ENCODE data around the gene KRT80.

KRT80 gene

DNA sequence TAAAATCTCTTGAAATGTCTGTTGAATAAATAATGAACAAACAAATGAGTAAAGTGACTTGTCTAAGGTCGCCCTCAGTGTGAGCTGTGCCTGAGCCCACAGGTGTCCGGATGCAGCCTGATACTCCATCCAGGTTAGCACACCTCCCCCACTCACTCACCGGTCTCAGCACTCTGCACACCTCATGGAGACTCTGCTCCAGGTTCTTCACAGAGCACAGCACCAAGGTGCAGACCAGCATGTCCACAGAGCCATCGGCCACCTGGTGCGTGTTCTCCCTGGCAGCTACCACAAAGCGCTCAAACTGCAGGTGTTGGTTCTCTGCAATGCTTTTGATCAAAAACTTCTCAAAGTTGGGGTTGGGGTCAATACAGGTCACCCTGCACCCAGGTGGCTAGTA, 37.1 kb upstream of the KRT80 start:
- no peak for DNase-seq (ENCODE audit: low read depth, low spot score)

DNA sequence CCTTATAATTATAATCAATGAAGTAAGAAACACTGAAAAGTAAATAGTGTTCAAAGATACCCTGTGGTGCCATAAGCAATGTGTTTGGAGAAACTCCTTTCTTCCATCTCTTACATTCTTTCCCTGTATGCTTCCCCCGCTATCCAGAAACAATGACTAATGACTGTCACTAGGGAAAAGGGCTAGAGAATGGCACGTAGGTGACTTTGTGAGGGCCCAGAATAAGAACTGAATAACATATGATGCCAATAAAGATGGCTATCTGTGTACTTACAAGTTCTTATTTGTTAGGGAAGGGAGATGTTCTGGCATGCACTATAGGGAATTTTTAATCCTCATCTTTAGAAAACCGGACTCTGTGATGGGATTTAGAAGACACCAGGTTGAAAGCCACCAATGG, 36.6 kb upstream of the KRT80 start:
- no peak for DNase-seq (ENCODE audit: low read depth, low spot score)

DNA sequence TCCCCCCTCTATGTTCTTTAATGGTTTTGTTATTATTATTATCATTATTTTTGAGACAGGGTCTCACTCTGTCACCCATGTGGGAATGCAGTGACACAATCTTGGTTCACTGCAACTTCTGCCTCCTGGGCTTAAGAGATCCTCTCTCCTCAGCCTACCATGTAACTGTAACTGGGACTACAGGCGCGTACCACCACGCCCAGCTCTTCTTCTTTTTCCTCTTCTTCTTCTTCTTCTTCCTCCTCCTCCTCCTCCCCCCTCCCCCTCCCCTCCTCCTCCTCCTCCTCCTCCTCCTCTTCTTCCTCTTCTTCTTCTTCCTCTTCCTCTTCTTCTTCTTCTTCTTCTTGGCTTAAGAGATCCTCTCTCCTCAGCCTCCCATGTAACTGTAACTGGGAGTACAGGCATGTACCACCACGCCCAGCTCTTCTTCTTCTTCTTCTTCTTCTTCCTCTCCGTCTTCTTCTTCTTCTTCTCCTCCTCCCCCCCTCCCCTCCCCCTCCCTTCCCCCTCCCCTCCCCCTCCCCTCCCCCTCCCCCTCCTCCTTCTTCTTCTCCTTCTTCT, 35.9 kb upstream of the KRT80 start:
- DNase-seq (ENCODE audit: low read depth, low spot score): no peak

DNA sequence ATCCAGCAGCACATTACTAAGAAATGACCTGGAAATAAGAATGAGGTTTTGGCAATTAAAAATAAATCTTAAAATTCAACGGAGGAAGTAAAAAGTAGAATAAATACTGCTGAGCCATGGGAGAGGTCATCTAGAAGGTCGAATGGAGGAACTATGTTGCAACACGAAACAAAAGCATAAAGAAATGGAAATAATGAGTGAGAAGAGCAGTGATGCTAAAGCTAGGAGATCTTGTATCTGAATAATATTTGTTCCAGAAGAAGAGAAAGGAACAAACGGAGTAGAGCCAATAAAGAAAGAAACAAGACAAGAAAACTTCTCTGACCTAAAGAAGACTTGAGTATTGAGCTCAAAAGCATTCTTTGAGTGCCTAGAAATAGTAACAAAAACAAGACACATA, 34.6 kb upstream of the KRT80 start:
- no peak for DNase-seq (ENCODE audit: low read depth, low spot score)

DNA sequence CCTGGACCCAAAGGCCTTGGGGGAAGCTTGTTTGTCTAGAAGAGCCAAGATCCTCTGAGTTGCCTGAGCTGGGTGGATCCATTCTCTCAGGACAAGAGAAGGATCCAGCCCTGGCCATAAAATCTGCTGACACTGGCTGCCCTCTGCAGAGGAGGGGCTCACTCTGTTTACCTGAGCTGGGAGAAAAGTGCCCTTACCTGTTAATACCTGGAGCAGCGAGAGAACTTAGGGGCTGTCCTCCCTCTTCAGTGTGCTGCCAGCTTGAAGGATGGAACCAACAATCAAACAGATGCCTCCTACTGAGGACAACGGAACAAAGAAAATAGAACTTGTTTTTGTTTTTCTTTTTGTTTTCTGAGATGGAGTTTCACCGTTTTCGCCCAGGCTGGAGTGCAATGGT, 33.9 kb upstream of the KRT80 start:
- DNase-seq (ENCODE audit: low read depth, low spot score): no peak

DNA sequence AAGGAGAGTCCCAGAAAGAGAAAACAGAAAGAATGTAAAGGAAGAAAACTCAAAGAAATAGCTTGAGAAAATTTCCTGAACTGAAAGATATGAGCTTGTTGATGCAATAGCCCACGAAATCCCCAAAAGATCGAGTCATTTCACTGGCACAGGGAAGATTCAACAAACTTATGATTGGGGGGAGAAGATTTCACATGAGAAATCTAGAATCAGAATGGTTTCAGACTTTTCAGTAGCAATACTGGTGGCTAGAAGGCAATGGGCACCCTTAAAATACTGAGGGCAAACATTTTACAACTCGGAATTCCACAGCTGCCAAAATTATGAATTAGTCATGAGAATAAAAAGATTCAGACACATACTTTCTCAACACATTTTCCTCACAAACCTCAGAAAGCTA, 32.3 kb upstream of the KRT80 start:
- no peak for DNase-seq (ENCODE audit: low read depth, low spot score)

DNA sequence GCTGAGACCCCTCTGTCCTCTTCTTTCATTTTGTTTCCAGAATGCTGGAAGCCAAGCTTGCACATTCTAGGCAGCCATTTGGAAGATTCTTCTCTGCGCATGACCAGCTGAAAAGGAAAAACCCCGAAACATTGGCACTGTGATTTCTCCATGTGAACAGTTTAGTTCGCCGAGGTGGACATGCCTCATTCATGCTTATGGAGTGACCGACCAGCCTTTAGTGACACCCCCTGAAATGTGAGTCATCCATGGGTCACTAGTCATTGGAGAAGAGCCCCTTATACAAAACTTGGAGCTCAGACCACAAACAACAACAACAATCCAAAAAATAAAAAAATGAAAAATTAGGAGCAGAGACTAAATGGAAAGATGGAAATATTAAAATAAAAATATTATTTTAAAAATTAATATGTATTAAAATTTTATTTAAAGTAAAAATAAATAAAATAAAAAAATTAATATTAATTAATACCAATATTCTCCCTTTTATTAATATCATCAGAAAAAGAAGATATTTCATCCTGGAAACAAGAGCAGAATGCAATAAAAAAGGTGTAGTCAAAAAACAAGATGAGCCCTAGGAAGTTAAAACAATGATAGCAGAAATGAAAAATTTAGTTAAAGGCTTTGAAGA, 31.7 kb upstream of the KRT80 start:
- no peak for DNase-seq (ENCODE audit: low read depth, low spot score)

DNA sequence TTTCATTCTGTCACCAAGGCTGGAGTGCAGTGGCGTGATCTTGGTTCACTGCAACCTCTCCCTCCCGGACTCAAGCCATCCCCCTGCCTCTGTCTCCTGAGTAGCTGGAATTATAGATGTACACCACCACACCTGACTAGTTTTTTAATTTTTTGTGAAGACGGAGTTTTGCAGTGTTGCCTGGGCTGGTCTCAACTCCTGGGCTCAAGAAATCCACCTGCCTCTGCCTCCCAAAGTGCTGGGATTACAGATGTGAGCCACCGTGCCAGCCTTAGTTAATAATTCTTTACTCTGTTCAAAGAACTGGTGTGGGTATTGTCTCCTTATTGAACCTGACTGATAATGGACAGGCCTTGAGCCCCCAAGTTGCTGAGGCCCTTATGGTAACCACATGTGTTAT, 30.9 kb upstream of the KRT80 start:
- DNase-seq (ENCODE audit: low read depth, low spot score): no peak

DNA sequence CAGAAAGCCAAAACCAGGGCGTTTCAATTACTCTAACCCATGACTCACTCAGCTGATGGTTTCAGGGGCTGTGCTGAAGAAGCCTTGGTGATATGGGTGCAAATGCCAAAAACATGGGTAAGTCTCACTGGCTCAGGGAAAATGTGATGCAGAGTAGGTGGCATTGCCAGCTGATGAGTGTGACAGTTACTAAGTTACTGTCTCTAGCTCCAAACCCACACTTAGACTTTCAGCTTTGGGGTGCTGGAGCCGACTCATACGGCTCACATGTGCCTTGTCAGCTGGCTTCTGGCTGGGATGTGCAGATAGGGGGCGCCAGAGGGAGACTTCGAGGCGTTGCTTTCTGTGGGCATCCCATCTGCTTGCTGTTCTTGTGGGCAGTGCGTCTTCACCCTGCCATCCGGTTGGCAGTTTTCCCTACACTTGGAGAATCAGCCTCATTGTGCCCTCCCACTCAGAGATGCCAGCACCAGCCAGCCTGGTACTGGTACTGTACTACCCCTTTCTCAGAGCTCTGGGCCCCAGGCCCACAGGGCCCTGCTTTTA, 30.2 kb upstream of the KRT80 start:
- peak; percentile 32 for DNase-seq (ENCODE audit: low read depth, low spot score)

DNA sequence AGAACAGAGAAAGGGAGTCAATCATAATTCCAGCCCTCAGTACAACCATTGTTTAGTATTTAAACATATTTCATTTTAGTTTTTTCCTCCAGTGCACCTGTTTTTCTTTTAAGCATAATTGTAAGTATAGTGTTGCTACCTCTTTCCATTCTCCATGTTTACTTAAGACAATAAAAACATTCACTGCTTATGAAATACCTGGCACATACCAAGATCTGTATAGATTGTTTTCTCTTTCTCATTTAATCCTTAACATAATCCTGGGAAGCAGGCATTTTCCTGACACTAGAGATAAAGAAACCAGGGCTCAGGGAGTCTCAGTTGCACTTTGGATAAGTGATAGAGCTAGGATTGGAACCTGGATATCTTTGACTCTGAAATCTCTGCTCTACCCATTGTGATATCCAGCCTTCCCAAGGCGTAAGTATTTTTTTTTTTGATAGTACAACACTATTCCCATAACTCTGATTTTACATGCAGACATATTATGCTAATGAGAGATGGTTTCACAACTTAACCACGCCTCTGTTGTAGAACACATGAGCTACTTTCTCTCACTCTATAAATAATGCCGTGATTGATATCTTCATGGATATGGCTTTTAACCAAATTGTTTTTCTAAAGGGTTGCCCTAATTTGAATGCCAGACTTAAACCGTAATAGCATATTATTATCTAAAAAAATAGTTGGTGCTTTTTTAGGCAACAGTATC, 29.4 kb upstream of the KRT80 start:
- DNase-seq (ENCODE audit: low read depth, low spot score): no peak

DNA sequence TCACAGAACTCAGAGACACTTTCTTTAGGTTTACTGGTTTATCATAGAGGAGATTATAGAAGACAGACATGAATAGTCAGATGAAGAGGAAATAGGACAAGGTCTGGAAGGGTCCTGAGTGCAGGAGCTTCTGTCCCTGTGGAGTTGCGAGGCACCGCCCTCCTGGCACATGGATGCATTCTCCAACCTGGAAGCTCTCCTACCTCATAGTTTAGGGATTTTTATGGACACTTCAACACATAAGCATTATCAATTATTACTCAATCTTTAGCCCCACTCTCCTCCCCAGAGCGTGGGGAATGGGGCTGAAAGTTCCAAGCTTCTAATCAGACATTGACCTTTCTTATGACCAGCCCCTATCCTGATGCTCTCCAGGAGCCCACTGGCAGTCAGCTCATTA, 28.7 kb upstream of the KRT80 start:
- no peak for DNase-seq (ENCODE audit: low read depth, low spot score)

DNA sequence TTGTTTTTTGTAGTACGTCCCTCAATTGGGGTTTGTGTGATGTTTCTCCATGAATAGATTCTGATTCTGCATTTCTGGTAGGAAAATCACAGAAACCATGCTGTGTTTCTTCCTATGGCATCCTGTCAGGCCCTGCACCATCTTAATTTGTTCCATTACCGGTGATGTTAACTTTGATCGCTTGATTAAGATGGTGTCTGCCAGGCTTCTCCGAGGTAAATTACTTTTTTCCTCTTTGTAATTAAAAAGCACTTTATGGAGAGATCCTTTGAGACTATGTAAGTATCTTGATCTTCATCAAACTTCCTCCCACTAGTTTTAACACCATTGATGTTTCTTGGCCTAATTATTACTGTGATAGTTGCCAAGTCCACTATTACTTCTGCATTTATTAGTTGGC, 26.2 kb upstream of the KRT80 start:
- DNase-seq (ENCODE audit: low read depth, low spot score): no peak

DNA sequence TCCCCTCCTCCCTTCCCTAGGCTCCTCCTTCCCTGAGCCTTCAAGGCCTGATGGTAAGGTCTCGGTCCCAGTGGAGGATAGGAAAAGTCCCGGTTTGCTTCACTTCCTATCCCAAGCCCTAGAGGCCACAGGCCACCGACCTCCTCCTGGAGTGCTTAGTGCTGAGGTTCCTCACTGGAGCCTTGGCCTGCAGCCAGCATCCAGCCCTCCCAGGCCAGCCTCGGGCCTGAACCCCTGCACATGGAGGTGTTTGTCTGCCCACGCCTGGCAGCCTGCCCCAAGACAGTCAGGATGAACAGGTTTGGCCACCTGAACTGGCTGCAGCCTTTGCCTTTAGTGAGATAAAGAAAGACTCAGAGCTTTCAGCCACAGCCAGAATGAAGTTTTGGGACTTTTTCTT, 25.4 kb upstream of the KRT80 start:
- no peak for DNase-seq (ENCODE audit: low read depth, low spot score)

DNA sequence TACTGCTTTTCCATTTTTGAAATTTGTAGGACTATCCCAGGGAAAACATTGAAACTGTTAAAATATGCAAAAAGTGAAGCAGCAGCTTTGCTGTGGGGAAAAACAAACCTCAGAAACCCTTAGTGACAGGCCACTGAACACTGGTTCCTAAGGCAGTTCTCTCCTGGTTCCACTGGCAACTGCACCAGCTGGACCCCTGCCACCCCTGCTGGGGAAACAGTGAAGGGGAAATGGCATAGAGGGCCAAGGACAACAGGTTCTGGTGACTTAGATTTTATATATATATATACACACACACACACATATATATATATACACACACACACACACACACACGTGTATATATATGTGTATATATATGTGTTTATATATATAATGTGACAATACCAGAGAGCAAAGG, 25.0 kb upstream of the KRT80 start:
- no peak for DNase-seq (ENCODE audit: low read depth, low spot score)

DNA sequence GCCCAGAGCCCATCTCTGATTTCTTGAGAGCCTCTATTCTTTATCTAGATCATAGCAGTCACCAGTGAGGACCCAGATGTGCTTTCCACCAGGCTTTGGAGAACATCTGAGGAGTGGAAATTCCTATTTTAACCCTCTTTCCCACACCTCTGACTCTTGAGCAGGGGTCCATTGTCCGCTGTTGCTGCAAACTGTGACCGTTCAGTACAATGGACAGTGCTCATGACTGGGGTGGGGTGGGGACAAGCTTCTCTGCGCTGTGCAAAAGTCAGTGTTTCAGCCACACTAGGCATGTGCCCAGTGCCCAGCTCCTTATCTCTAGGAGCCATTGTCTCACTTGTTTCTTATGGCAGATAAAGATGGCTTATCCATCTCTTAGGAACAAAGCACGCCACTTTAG, 24.3 kb upstream of the KRT80 start:
- no peak for DNase-seq (ENCODE audit: low read depth, low spot score)

DNA sequence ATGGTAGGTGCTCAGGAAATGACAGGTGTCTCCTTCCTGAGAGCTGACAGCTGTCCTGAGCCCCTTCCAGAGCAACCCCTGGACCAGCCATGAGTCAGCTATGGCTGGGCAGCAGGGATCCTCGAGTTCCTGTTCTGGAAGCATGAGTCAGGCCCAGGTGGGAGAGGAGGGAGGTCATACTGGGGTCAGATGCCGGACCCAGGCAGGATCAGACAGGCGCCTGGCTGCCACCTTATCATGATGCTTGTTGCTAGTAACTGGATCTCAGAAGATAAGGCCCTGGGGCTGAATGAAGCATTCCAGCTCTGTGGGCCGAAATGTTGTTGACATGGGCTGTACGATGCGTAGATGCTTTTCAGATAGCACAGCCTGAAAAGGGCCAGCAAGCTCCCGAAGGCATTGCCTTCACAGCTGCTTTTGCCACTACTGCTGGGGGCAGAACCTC, 23.8 kb upstream of the KRT80 start:
- no peak for DNase-seq (ENCODE audit: low read depth, low spot score)

DNA sequence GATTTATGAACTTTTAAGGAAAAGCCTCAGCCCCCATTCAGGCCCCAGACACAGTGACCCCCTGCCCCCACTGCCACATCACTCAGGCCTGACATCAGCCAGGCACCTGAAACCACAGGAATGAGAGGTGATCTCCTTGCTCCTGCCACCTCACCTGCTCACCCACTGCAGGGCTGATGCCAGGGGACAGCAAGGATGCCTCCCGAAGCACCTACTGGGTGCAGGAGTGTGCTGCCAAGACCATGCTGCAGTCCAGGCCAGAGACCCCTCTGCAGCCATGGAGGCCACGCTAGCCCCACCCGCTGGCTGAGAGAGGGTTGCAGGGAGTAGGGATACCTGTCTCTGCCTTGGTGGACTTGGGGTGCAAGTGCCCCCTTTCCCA, 22.6 kb upstream of the KRT80 start:
- no peak for DNase-seq (ENCODE audit: low read depth, low spot score)

DNA sequence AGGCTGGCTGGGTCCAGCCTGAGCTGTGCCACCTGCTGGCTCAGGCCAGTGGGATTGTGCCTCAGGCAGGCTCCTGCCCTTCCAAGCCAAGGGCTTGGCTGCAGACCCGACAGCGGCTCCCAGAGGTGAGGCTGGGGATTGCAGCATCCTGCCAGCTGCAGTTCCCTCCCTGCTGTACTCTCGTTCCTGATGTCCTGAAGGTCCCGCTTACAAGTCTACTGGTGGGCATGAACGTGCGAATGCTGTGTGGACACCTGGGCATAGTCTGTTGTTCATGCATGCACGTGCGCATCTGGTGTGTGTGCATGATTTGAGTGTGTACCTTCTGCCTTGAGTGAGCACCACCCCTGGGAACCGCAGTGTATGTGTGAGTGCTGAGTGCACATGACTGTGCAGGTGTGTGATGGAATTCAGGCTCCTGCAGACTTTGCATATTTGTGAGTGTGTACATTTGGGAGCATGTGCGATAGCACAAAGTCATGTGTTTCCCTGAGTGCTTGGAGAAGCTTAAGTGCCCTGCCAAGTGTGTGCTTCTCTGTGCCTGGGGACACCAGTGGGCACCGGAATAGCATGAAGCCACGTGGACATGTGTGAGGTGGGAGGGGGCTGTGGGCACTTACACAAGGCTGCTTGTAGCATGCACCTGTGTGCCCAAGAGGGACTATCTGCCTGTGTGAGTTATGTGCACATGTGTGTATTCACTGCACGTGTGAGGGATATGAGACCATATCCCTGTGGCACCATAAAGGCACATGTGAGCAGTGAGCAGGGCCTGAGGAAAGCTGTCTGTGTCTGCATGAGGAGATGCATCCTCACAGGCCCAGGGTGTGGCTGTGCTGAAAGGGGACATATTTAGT, 22.0 kb upstream of the KRT80 start:
- no peak for DNase-seq (ENCODE audit: low read depth, low spot score)

DNA sequence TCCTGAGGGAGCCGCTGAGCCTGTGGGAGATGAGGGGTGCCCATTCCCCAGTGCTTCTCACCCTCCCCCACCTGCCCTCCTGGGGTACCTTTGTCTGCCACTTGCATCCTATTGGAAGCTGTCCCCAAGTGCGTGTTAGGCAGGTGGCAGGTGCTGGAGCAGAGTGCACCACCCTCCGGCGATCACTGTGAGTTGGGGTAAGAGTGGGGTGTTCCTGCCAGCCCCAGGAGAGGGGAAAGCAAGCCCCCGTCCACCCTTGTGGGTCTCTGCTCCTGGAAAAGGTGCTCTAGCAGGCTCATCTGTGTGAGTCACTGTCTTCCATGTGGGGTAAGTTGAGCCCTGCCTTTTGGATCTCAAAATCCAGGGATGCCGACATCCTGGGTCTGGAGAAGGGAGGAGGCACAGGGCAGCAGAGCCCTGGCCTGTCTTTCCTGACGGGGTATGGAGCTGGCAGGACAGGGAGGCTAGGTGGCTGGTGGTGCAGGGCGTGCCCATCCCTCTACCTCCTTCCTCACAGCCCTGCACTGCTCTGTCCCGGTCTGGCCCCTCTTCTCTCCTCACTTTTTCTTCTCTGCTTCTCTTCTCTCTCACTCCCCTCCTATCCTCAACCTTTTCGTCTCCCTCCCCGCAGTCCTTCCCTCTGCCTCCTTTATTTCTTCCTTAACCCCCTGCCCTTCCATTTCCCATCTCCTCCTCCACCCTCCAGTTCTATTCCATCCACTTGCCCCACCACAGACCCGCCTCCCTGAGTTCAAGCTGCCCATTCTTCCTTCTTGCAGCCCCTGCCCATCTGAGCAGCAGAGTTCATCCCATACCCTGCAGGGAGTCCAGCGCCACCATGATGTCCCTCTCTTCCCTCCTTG, 21.1 kb upstream of the KRT80 start:
- DNase-seq (ENCODE audit: low read depth, low spot score): no peak

DNA sequence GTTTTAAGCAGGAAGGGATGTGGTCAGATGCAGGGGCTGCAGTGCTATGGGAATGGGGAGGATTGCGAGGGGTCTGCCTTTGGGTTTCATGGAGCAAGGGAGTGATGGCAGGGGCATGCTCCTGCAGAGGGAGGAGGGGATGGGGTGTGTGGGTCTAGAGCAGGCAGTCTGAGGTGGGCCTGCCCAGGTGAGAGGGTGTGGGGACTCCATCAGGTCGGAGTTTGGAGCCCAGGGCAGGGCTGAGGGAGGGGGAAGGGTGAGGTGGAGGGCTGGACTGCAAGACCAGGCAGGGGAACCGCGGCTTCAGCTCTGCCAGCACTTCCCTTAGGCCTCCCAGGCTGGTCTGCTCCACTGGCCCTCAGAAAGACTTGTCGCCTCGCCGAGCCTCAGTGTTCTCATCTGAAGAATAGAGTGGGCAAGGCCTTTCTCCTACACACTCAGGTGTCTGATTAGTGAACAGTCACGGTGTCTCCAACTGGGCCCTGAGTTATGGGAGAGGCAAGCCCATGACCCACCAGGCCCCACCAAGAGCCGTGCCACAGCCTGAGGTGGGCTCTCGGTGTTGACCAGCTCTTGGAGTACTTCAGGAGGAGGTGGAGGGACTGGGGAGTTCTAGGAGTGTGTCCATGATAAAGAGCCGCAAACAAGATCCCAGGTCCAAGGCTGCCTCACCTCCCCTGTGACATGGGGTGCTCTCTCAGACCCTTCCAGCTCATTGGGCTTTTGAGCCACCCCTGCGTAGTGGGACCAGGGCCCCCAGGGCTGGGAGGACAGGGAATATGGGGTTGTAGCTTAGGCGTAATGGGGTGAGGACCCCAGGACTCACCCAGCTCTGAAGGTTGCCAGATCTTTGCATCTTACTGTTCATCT, 20.1 kb upstream of the KRT80 start:
- DNase-seq (ENCODE audit: low read depth, low spot score): no peak
